HTERT RPE-1 (cell line): ENCODE data around the gene FHIT.
"Not testable (repeated sequence)": the region's sequence is repeated elsewhere in the genome, so short reads cannot be mapped to it uniquely, and the experiment has no call there.

Source experiments
- in situ Hi-C: fragments of 300-500 bp; cut with MboI; formaldehyde crosslinking; loops from 4 replicates; pipeline ENCODE4 v1.14.3; 2020; ENCODE audit warnings: low sequenced_read_pairs

FHIT gene

DNA sequence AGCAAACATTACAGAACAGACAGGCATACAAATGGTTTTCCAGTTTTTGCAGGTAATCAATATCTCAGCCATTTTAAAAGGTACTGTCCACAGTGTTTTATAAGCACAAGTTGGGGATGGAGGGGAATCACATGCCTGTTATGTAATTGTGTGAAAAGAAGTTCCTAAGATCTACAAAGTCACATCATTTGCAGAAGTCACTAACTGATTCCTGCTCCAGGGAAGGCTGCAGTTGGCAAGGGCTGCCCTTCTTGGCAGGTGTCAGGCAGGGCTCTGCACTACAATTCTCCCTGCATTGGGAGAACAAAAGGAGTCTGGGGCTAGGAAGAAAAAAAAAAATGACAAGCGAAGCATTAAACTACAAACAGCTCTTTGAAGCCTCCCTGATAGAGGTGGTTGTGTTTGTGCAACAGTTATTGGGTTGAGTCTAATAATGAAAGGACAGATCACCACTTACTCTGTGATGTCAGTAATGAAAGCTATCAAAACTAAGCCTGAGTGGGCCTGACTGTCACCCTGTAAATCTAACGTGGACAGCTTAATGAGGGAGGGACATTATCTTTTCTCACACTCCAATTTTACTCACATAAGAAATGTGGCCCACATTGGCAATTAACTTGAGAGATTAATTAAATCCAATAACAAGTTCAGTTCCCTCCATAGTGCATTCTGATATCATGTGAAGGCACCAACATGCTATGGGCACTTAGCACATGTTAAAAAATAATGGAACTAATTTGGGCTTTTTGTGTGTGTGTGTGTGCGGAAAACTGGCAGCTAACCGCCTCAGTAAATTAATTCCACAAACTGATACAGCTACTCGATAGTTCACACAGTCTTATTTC is 242.9 kb downstream of the FHIT start:
- in situ Hi-C loops = no loop called here

DNA sequence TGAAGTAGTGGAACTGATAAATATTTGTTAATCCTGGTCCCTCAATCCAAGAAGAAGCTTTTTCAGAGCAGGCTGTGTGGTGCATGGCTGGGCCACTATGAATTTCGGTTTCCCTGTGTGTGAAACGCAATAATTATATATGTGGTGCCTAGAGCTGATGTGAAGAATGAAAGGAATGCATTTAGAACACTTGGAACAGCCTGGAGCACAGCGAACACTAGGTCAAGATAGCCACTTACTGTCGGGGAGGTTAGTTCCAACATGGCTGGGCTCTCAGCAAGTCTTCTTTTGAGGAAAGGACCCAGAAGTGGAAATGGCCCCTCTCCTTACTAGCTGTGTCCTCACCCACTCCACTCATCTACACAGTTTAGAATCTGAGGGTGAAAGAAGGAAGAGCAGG is 245.7 kb downstream of the FHIT start:
- in situ Hi-C loops = no loop called here

- in situ Hi-C loops = no loop called here
Measured at GRCh38 chr3:60998858-60999257, 252.4 kb downstream of the FHIT start.

GRCh38 chr3:60992395-60992794 is 258.9 kb downstream of the FHIT start:
- in situ Hi-C loops = no loop called here

DNA sequence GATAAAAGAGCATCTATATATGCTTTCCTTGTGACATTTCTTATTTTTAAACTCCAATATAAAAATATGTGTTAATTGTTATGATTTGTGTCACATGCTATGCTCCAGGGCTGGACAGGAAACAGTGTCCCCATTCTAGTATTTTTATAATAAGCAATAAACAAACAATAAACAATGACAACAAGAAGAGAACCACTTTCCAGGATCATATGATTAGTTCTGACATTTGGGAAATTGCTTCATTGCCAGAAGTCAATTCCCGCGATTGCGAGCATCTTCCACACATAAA is 260.9 kb downstream of the FHIT start:
- in situ Hi-C loops = no loop called here

GRCh38 chr3:60989626-60990441 is 261.4 kb downstream of the FHIT start:
- in situ Hi-C loops = no loop called here

DNA sequence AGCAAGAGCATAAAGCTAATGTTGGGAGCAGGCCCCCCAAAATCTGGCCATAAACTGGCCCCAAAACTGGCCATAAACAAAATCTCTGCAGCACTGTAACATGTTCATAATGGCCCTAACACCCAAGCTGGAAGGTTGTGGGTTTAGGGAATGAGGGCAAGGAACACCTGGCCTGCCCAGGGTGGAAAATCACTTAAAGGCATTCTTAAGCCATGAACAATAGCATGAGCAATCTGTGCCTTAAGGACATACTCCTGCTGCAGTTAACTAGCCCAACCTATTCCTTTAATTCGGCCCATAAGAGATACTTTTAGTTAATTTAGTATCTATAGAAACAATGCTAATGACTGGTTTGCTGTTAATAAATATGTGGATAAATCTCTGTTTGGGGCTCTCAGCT is 264.1 kb downstream of the FHIT start:
- in situ Hi-C loops = not testable (repeated sequence)

DNA sequence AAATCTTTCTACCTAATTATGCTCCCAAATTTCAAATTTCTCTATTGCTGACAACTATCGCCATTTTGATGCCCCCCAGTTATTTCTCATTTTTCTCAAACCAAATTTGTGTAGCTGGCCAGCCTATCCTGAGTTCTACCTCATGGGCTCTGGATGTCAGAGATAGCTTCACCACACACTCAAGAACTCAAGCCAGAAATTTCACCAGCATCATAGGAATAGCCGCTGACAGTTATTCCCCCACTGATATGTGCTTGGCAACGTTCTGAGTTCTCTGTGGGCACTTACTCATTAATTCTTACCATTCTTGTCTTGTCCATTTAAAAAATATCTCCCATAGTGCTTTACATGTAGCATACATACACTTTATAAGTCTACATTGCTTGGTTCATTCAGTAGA is 264.7 kb downstream of the FHIT start:
- in situ Hi-C loops = no loop called here

DNA sequence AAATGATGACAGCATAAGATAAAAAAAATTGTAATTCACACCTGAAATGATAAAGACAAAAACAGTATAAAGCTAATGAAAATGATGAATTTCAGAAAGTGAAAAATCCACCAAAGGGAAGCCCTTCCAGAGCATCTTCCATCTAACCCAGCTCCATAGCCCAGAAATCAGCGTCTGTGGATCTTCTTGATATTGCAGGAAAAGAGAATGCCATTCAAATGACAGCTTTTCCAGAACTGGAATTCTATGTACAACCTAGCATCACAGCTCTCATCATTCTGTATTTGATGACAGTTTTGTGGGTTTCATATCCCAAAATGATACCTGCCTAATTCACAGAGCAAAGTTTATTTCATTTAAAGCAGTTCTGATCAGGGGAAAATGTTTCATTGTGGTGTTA is 267.3 kb downstream of the FHIT start:
- in situ Hi-C loops = no loop called here

GRCh38 chr3:60980342-60980692 is 270.9 kb downstream of the FHIT start:
- in situ Hi-C loops = no loop called here

DNA sequence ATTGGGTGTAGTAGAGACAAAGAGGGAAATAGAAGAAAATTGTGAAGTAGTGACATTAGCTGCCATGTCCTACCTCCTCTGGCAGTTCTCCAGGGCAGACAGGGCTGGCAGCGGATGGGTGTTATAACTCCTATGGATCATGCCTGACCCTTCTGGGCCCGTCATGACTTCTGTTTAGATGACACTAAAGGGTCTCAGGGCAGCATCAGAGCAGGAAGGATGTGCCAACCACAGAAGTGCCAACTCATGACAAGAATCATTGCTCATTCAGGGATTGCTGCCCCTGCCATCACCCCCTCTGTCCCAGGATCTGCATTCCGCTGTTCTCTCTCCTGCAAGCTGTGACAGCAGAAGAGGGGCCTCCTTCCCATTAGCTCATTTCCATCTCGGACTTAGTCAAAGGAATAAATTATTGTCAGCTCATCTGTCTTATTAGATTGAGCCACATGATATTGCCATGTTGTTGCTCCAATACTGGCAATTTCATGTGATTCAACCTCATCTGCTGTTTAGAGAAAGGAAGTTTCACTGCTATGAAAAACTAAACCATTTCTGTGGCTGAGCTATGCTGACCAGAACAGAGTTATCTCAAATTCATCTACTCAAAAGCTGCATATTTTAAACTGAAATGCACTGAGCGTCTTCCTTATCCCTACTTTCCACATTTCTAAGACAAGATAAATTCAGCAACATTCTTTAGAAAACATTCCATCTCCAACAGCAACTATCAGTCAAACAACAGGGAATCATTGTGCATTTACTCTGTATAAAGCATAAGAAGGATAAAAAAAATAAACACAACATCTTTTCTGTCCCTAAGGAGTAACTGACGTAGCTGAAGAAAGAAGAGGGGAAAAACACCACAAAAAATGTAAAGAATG is 271.6 kb downstream of the FHIT start:
- in situ Hi-C loops = no loop called here

GRCh38 chr3:60973321-60973720 is 277.9 kb downstream of the FHIT start:
- in situ Hi-C loops = no loop called here

GRCh38 chr3:60972599-60972998 is 278.7 kb downstream of the FHIT start:
- in situ Hi-C loops = no loop called here

GRCh38 chr3:60970850-60971249 is 280.4 kb downstream of the FHIT start:
- in situ Hi-C loops = no loop called here

- in situ Hi-C loops = no loop called here
Measured at GRCh38 chr3:60967141-60967540, 284.1 kb downstream of the FHIT start.

- in situ Hi-C loops = no loop called here
Measured at GRCh38 chr3:60957541-60957940, 293.7 kb downstream of the FHIT start.

- in situ Hi-C loops = no loop called here
Measured at GRCh38 chr3:60956729-60957128, 294.5 kb downstream of the FHIT start.

- in situ Hi-C loops = no loop called here
Measured at GRCh38 chr3:60955034-60955433, 296.2 kb downstream of the FHIT start.

DNA sequence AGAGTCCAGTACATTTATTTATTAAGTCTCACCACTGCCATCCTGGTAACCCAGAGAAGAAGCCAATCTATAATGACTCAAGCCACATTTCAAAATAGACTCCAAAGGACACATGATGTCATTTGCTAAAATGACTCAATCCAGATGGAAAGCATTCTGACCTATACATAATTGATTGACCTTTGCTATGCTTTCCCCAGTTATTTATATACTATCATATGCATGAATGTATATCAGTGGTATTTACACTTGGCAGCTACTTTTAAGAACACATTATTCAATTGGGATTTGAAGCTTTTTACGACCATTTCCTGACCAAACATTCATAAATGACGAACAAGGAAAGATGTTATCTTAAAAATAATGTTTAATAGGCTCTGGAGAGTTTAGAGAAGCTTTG is 297.2 kb downstream of the FHIT start:
- in situ Hi-C loops = no loop called here

DNA sequence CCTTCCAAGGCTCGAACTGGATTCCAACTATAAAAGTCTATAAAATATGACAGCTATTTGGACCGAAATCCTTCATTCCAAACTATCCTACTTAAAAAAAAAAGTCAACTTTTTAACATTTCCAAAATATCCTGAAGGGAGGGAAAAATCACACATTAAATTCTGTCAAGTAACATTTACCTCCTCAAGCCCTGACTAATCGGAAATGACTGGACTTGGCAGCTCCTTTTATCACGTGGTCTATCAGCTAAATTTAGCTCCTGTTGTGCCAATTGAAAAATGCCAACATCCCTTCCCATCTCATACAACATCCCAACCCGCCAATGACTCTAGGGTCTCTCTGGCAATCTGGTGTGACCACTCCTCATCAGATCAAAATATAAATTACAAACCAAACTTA is 297.9 kb downstream of the FHIT start:
- in situ Hi-C loops = no loop called here

DNA sequence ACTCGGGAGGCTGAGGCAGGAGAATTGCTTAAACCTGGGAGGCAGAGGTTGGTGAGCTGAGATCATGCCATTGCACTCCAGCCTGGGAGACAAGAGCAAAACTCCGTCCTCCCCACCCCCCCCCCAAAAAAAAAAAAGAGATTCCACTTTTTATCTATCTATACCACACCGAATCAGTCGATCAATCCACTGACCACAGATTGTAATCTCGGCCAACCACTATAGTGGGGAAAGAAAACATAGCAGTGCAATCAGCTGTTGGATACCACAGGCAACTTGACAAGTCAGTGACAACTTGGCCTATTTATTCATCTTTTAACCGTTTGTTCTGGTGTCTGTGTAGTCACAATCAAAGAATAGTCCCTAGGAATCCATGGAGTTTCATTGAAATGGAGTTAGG is 299.2 kb downstream of the FHIT start:
- in situ Hi-C loops = no loop called here

DNA sequence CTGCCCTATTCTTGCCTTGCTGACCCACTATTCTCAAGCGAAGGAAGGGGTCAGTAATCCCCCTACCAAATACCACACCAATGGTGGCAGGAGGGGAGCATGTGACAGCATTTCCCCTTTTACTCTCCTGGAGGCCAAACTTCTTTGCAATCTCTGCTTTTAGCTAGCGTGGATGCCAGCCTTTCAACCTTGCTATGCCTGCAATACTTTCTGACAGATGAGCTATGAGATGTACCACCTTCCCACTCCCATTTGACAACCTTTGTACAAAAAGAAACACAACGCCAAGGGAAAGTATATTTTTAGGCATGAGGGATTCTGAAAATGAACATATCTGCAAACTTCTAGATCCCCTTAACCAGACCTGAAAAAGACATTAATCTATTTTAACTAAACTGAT is 302.1 kb downstream of the FHIT start:
- in situ Hi-C loops = no loop called here
